ENCODE data around the gene GPA33. TPM values are rescaled to one million over a fixed set of nuclear protein-coding genes. Genes with fewer than 3 reads are reported as not detected.

GPA33 gene
- total and polyA plus RNA-seq, 10 of the 15 experiments (the other 5 are each of a cell fraction or from before 2014, with no cell fraction given) = 0.09 to 0.27 (median 0.21) TPM; not detected in 1

DNA sequence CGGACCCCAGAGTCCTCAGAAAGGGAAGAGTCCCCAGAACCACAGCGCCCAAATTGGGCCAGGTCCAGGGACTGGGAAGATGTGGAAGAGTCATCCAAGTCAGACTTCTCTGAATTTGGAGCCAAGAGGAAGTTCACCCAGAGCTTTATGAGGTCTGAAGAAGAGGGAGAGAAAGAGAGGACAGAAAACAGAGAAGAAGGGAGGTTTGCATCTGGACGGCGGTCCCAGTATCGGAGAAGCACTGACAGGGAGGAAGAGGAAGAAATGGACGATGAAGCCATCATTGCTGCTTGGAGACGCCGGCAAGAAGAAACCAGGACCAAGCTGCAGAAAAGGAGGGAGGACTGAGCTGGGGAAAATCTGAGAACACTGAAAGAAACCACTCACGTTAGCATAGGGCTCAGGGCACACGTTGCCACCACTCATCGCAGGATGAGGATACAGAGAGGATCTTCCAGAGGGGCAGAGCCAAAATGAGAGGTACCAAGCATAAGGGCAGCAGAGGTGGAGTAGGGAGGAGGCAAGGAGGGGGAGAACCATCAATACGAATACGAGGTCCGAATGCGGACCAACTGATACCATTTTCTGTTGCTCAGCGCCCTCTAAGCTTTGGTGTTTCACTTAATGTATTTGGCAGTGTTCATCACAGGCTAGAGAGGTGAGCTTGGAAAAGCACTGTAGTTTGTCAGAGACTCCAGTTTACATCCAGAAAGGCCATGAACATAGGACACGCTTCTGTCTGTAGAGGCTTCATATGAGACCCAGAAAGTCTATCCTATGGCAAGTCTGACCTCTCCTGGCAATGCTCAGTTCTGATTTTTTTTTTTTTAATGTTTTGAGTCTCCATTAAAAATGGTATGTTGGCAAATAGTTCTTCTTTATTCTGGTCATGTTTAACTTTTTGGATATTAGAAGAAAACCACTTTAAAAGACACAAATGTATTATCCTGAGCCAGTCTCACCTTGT lies 38.4 kb upstream of the GPA33 start:
- Histone ChIP-seq H3K27ac (ENCODE audit: control insufficient read depth, insufficient read depth) (no peak overlapping the region), H2AFZ (ENCODE audit: control insufficient read depth, low read depth, low read length) (no peak overlapping the region), H4K20me1 (ENCODE audit: control insufficient read depth, insufficient read depth) (no peaks in the 10 kb centered on the region), H3K9me3 (replicated peaks; ENCODE audit: control insufficient read depth, insufficient read depth, low read length) (no peaks in the 10 kb centered on the region), H3K36me3 (ENCODE audit: control insufficient read depth in 2 of 2, insufficient read depth in 2 of 2, low read length in 1 of 2) (no peaks in the 10 kb centered on the region), H3K4me2 (ENCODE audit: control insufficient read depth, insufficient read depth) (no peak overlapping the region), H3K27me3 (replicated peaks in 1 of 2; ENCODE audit: control insufficient read depth in 2 of 2, insufficient read depth in 2 of 2, low read length in 1 of 2) (peaks cover 7% of the 10 kb centered on the region in 2 experiments; a peak in 2 of 4 replicates), H3K9ac (ENCODE audit: control insufficient read depth, insufficient read depth, low read length) (no peak overlapping the region), H3K4me1 (ENCODE audit: control insufficient read depth, insufficient read depth, low read length) (no peaks in the 10 kb centered on the region), H3K79me2 (ENCODE audit: control insufficient read depth, insufficient read depth, low read length) (no peaks in the 10 kb centered on the region), H3K4me3 (no peak overlapping the region)
- DNase-seq (ENCODE audit: low read depth, low spot score) (no peak), FAIRE-seq (no peak), ATAC-seq (0 out of 3 replicates have a peak, but pooled peaks have one; percentile 28)
- ChIA-PET SMC1A (ENCODE audit: uncharacterized antibody, unreplicated experiment) (interaction anchor here (1.1 kb wide), 1 partner anchor 89 kb away, joined by 3 read pairs; no protein-coding TSS in a partner anchor), CTCF (interaction anchor here (1.0 kb wide), 1 partner anchor 20 kb away, joined by 4 read pairs; no protein-coding TSS in a partner anchor), RAD21 (ENCODE audit: unreplicated experiment) (no interaction called here), POLR2A (no interaction called here)
- WGBS (ENCODE audit: insufficient coverage, insufficient replicate concordance, low lambda C conversion rate, missing lambda C conversion rate) = 46% methylated on average over 15 of the region's 17 CpGs
- in situ Hi-C loops (cut with MboI) = no loop called here
- intact Hi-C loops (cut with micrococcal nuclease; ENCODE audit: unreplicated experiment) = loop anchor here (1.0 to 10.0 kb wide), 2 partner anchors 62 to 316 kb away; no protein-coding TSS in a partner anchor
- BruUV-seq (replicated peaks) = no TSS peak
- peak; percentile 58 for TF ChIP-seq RAD21 (IDR thresholded peaks at IDR 0.05; ENCODE audit: insufficient read depth, low read depth, low read length)
- TF ChIP-seq SMC3 (IDR thresholded peaks at IDR 0.05; ENCODE audit: borderline replicate concordance, low read length) = peak; percentile 47; the same call in 1 of the 2 replicates
- TF ChIP-seq PML (IDR thresholded peaks at IDR 0.05; ENCODE audit: low read length) = no peak
- peak in 1 of 3 experiments; percentile 26; a peak in 1 of 6 replicates for TF ChIP-seq CTCF (IDR thresholded peaks at IDR 0.05 in 2 of 3, conservative IDR thresholded peaks at IDR 0.05 in 1 of 3; ENCODE audit: control insufficient read depth in 2 of 3, extremely low read depth in 1 of 3, insufficient read depth in 1 of 3, low read depth in 3 of 3, low read length in 3 of 3)
